Lower leg skin (tissue), 4 donors: ENCODE results near the gene ERC2. TPM values are rescaled to one million over a fixed set of nuclear protein-coding genes. Genes with fewer than 3 reads are reported as not detected.
A peak's percentile ranks its signal among the peaks of the same experiment; 100 is the strongest.

Experiments
- DNase-seq, 2 donors: peaks; one replicate each; pipeline ENCODE4 v3.0.0-alpha.2; 2019; ENCODE audit warnings: low spot score in 2 of 2
- H3K4me3 ChIP-seq: fragments of 200-600 bp; sonication (generic); 2 replicates; pipeline ENCODE4 v1.5.1; 2017; ENCODE audit warnings: mild to moderate bottlenecking, low read depth; ENCODE audit not compliant: poor library complexity, severe bottlenecking
- CTCF ChIP-seq, 3 donors: fragments of 450-650 bp; IDR thresholded peaks; one replicate each; pipeline ENCODE4 v1.5.1; 2016; ENCODE audit warnings: antibody characterized with exemption in 3 of 3, mild to moderate bottlenecking in 3 of 3, moderate library complexity in 2 of 3
- POLR2A ChIP-seq, 2 donors: fragments of 450-650 bp; IDR thresholded peaks; one replicate each; pipeline ENCODE4 v1.6.1; 2016 to 2017; ENCODE audit warnings: antibody characterized with exemption in 2 of 2, mild to moderate bottlenecking in 1 of 2, moderate library complexity in 1 of 2
- WGBS, 2 donors: methylation state at CpG; one replicate each; pipeline ENCODE4 v1.1.5; 2018; 5-methylcytosine and 5-hydroxymethylcytosine counted together
- intact Hi-C: fragments of 100-400 bp; cut with DNase I; formaldehyde crosslinking; loops from one replicate; pipeline ENCODE4 v1.15.0; 2023; ENCODE audit warnings: low total_unique reads
- total RNA-seq, 4 donors: library from RNA; depleted of rRNA; stranded (reverse); fragments of >200 nt; gene quantifications; one replicate each; pipeline ENCODE4 v1.1.0, GENCODE V29; 2016

Gene ERC2
- total RNA-seq, 4 donors from 2014 or later: 0.23 to 1.3 (median 0.42) TPM; not detected in 1

GRCh38 chr3:55537563-55537962 is 930.7 kb downstream of the ERC2 start:
- H3K4me3 ChIP-seq: no peak overlapping the region
- WGBS, 2 donors: 95% methylated on average over 3 of the region's 3 CpGs
- intact Hi-C loops: no loop called here
- no peak for DNase-seq
- TF ChIP-seq CTCF (IDR thresholded peaks at IDR 0.05) (no peak), POLR2A (IDR thresholded peaks at IDR 0.05) (no peak)

GRCh38 chr3:55537129-55537528 is 931.1 kb downstream of the ERC2 start:
- intact Hi-C loops: no loop called here
- 87 to 92% methylated on average over 7 of the region's 7 CpGs for WGBS, 2 donors
- TF ChIP-seq POLR2A (IDR thresholded peaks at IDR 0.05) (no peak), CTCF (IDR thresholded peaks at IDR 0.05) (no peak)
- DNase-seq: no peak
- no peak overlapping the region for H3K4me3 ChIP-seq

- 90 to 94% methylated on average over 2 of the region's 2 CpGs for WGBS, 2 donors
- intact Hi-C loops: no loop called here
- H3K4me3 ChIP-seq: no peak overlapping the region
- TF ChIP-seq POLR2A (IDR thresholded peaks at IDR 0.05) (no peak), CTCF (IDR thresholded peaks at IDR 0.05) (no peak)
- no peak for DNase-seq
These were observed 933.4 kb downstream of the ERC2 start for GRCh38 chr3:55534876-55535275.

- DNase-seq: no peak
- 91 to 95% methylated on average over 3 of the region's 3 CpGs for WGBS, 2 donors
- intact Hi-C loops: no loop called here
- no peak for TF ChIP-seq CTCF (IDR thresholded peaks at IDR 0.05)
- no peak for TF ChIP-seq POLR2A (IDR thresholded peaks at IDR 0.05)
- no peak overlapping the region for H3K4me3 ChIP-seq
These were observed 935.5 kb downstream of the ERC2 start for GRCh38 chr3:55532806-55533205.

GRCh38 chr3:55531321-55531720 is 936.9 kb downstream of the ERC2 start:
- TF ChIP-seq POLR2A (IDR thresholded peaks at IDR 0.05): no peak
- TF ChIP-seq CTCF (IDR thresholded peaks at IDR 0.05): no peak
- no peak overlapping the region for H3K4me3 ChIP-seq
- intact Hi-C loops: no loop called here
- WGBS, 2 donors: 68 to 78% methylated on average over 1 of the region's 1 CpG
- peak in 1 of 2 donors; percentile 10 for DNase-seq

GRCh38 chr3:55527361-55527760 is 940.9 kb downstream of the ERC2 start:
- intact Hi-C loops: no loop called here
- DNase-seq: no peak
- TF ChIP-seq POLR2A (IDR thresholded peaks at IDR 0.05) (no peak), CTCF (IDR thresholded peaks at IDR 0.05) (no peak)
- WGBS, 2 donors: 94 to 98% methylated on average over 4 of the region's 4 CpGs
- H3K4me3 ChIP-seq: no peak overlapping the region
